Kidney epithelial cell (primary cell): ENCODE data around the gene CACNG4. TPM values are rescaled to one million over a fixed set of nuclear protein-coding genes. Genes with fewer than 3 reads are reported as not detected.

Experiments used
- DNase-seq: peaks from one replicate; pipeline ENCODE4 v3.0.0-alpha.2; 2010; ENCODE audit warnings: low read depth
- H3K27me3 ChIP-seq: 2 replicates; pipeline ENCODE4 v1.6.0; 2011; ENCODE audit warnings: low read length; ENCODE audit not compliant: control insufficient read depth, insufficient read depth
- H3K36me3 ChIP-seq: 2 replicates; pipeline ENCODE4 v1.5.1; 2011; ENCODE audit warnings: low read length; ENCODE audit not compliant: control insufficient read depth, insufficient read depth
- H3K4me3 ChIP-seq: 2 replicates; pipeline ENCODE4 v1.5.1; 2011; ENCODE audit warnings: low read depth, mild to moderate bottlenecking, control low read depth, low read length
- CTCF ChIP-seq: IDR thresholded peaks from 2 replicates; pipeline ENCODE4 v1.5.1; 2011; ENCODE audit warnings: mild to moderate bottlenecking, moderate library complexity, low read length, control low read depth, inconsistent platforms; ENCODE audit not compliant: insufficient read depth, poor library complexity, severe bottlenecking
- total RNA-seq: library from RNA; depleted of rRNA; stranded (reverse); fragments of >200 nt; gene quantifications from 2 replicates; pipeline ENCODE4 v1.2.3, GENCODE V29; 2015

CACNG4 gene
- total RNA-seq, 1 donor from 2014 or later = 0.84 TPM

- TF ChIP-seq CTCF = no peak
- peaks cover 71% of the 10 kb centered on the region for H3K27me3 ChIP-seq
- no peak overlapping the region for H3K4me3 ChIP-seq
- no peak for DNase-seq
- no peaks in the 10 kb centered on the region for H3K36me3 ChIP-seq
Measured at GRCh38 chr17:66966298-66966697, 1.8 kb downstream of the CACNG4 start.

DNA sequence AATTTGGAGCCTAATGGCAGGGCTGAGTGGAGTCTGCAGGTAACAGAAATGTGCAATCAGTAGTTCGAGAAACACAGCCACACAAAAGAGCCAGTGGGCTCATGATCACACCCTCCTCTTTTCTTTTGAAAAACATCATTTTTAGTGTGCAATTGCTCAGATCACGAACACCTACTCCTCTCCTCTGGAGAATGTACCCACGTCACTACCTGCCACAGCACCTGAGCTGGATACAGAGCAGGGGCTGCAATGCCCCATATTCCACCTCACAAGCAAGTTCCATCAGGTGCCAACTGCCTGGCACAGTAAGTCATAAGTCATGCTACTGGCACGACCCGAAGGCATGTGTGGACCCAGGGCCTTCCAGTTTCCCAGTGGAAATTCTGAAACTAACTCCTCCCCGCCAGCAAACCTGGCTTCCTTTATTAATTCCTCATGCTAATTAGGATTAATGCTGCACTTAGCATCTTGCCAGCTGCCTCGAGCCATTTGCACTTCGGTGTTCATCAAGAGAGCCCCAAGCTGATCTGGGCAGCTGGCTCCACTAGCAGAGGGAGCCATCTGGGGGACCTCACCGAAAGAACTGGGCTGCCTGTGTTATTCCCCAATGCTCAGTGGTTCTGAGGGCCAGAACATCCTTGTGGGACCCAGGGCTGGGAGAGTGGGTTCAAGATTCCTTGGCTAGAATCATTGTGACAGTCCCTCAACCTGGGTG, 2.4 kb downstream of the CACNG4 start:
- TF ChIP-seq CTCF = no peak
- Histone ChIP-seq H3K27me3 (peaks cover 76% of the 10 kb centered on the region), H3K36me3 (no peaks in the 10 kb centered on the region), H3K4me3 (no peak overlapping the region)
- DNase-seq = no peak

DNA sequence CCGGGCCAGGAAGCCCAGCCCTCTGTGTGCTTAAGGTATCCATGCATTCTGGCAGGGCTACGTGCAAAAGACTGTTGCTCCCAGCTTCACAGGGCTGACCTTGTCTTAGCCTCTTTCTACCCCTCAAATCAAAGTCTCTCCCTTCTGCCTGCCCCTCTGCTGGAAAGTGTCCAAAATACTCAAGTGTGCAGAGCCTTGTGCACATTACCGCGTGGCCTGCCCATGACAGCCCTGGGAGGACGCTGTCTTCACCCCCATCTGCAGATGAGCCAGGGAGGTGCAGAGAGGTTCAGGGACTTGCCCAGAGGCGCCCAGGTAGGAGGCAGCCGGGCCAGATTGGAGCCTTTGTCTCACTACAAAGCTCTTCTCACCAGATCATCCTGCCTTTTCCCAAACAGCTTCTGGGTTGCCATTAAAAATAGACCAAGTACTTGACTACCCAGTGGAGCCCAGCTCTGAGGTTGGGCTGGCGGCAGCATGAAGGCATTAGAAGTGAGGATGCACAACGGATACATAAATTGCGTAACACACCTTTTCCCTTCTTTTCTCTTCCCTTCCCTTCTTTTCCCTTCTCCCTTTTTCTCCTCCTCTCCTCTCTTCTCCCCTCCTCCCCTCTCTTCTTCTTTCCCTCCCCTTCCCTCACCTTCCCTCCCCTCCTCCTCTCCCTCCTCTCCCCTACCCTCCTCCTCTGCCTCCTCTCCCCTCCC, 3.5 kb downstream of the CACNG4 start:
- H3K27me3 ChIP-seq = peaks cover 70% of the 10 kb centered on the region
- DNase-seq = no peak
- no peaks in the 10 kb centered on the region for H3K36me3 ChIP-seq
- TF ChIP-seq CTCF = no peak
- no peak overlapping the region for H3K4me3 ChIP-seq

- Histone ChIP-seq H3K36me3 (no peaks in the 10 kb centered on the region), H3K4me3 (no peak overlapping the region), H3K27me3 (peaks cover 61% of the 10 kb centered on the region)
- no peak for TF ChIP-seq CTCF
- DNase-seq = no peak
Measured at GRCh38 chr17:66968916-66969315, 4.4 kb downstream of the CACNG4 start.

DNA sequence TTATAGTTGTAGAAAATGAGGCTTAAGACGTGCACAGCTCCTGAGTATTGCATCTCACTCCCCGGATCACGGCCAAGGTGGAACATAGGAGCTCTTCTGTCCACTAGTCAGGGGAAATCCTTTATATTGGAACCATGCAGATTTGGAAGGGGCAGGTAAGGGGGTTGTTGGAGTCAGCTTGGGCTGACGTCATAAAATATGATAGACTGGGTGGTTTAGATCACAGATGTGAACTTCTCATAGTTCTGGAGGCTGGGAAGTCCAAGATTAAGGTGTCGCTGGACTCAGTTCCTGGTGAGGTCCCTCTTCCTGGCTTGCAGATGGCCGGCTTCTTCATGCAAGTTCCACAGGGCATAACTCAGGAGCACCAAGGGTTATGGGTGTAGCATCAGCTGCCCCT, 5.6 kb downstream of the CACNG4 start:
- DNase-seq = no peak
- Histone ChIP-seq H3K27me3 (peaks cover 59% of the 10 kb centered on the region), H3K4me3 (no peak overlapping the region), H3K36me3 (no peaks in the 10 kb centered on the region)
- no peak for TF ChIP-seq CTCF

DNA sequence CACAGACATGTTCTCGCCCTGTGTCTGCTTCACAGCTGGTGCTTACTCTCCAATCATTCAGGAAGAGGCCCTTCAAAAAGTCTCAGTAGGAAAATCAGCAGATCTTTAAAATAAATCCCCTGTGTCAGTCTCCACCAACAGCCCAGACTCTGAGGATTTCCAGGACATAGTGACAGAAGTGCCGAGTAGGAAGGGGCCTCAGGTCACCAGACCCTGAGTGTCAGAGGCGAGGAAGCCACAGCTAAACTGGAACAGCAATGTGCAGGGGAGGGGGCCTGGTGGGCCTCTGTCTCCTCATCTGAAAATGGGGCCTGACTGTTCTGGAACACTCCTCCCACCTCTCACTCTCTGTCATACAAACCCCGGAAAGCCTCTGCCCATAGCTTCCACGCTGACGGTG, 6.3 kb downstream of the CACNG4 start:
- no peaks in the 10 kb centered on the region for H3K36me3 ChIP-seq
- peaks cover 58% of the 10 kb centered on the region for H3K27me3 ChIP-seq
- DNase-seq = no peak
- no peak overlapping the region for H3K4me3 ChIP-seq
- no peak for TF ChIP-seq CTCF
